CD4-positive, alpha-beta T cell treated with Interleukin-2 at 100 ng/mL for 4 hours (primary cell): ENCODE results near the gene SOCS7.

ENCODE experiments used
- DNase-seq: peaks from one replicate; pipeline ENCODE4 v3.0.0-alpha.2; 2020; ENCODE audit warnings: low spot score

Gene SOCS7

DNA sequence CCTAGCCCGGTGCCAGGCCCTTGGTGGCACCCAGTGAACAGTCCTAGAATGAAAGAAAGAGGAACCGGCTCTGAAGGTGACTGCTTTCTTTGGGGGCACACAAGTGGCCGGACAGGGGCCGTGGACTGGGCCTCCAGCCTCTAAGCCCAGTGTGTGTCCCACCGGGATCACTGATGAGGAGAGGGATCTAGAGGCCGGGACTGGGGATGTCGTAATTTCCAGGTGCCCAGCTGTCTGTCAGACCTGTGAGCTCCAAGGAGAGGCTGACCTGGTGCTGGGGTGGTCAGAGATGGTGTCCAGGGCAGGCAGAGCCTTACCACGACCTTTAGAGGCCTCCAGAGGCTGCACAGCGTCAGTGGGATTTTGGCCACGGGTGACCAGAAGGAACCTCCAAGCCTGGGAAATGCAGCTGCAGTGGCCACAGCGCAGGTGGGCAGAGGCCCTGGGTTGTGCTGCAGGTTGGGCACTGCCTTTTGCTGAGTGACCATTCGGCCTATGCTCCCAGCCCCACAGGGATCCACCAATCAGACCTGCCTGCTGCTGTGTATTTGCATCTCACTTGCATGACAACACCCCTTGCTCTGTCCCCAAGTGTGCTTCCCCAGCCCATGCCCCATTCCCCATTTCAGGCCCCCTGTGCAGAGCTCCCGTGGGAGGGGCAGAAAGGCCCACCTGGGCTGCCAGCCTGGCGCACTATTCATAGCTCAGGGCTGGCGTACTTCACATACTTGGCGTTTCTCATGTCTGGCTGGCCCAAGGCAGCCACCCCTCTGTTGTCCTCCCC lies 89.2 kb downstream of the SOCS7 start:
- DNase-seq = no peak

DNA sequence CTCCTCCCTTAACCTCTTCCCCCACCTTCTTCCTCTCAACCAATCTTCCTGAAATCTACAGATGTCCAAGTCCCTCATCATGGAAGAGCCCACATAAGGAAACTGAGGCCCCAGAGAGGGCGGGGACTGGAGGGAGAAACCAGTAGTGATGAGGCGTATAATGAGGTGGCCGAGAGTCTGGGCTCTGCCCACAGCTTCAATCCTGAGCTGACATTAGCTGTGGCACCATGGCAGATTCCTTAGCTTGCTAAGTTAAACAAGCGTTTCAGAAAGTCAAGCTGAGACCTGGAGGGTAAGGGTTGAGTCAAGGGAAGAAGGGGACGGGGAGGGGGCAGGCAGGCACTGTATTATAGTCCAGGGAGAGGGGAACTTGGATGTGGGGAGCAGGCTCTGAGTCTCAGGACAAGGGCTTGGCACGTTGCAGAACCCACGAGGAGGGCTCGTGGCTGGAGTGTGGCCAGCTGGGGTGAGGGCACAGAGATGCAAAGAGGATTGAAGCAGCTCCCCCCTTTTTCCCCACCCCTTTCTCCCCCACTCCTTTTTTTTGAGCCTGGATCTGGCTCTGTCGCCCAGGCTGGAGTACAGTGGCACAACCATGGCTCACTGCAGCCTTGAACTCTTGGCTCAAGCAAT lies 89.9 kb downstream of the SOCS7 start:
- no peak for DNase-seq

DNA sequence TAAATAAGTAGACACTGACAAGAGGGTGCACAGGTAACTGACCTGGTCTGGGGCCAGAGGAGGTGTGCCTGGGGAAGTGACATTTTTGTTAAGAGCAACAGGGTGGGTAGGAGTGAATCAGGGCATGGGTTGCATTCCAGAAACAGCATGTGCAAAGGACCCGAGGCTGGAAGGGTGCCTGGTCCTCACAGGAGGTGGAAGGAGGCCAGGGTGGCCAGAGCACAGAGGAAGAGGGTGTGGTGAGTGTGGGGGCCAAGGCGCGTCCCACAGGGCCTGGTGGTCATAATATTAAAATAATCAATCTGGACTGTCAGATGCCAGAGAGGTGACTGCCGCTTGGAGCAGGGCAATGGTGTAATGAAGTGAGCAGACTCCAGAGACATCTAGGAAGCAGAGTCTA lies 90.9 kb downstream of the SOCS7 start:
- DNase-seq = no peak

DNA sequence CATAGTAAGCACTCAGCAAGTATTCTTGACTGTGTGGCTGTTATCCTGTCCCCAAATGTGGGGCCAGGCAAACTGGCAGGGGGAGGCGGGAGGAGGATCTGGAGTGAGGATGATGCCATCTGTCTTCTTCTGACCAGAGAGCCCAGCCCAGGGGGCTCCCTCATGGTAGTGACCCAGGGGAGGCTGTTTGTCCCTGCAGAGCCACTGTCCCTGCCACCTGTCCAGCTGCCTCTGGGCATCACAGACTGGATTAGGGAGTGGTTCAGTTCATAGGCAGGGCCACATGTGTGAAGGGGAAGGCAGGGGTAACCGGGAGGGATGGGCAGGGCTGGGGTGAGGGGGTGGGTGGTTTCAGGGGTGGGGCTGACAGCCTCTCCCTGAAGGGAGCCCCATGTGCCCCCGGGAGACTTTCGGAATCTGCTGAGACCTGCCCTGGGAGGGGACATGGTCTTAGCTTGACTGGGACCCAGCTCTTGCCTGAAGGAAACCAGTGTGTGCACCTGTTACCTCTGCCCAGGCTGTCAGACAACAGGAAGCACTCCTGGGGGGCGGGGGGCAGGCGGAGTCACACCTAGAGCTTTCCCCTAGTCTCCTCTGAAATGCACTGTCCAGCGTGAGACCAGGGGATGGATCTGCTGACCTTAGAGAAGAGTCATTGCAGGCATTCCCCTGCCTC lies 91.8 kb downstream of the SOCS7 start:
- DNase-seq = no peak

DNA sequence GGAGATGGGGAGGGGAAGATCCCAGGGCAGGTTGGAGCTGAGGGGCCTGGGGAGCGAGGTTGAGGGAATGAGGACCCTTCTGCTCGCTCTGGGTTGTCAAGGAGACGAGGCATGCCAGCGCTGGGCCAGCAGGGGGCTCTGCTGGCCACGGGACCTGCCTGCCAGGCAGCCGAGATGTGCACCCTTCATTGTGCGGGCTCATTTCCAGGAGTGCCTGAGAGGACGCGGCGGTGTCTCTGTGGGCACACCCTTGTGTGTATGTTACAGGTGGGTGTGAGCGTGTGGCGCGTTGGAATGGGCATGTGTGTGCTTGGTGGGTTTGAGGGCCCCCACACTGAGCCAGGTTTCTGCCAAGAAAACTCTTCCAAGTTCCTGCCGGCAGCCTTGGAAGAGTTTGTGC lies 92.5 kb downstream of the SOCS7 start:
- peak; percentile 44 for DNase-seq

DNA sequence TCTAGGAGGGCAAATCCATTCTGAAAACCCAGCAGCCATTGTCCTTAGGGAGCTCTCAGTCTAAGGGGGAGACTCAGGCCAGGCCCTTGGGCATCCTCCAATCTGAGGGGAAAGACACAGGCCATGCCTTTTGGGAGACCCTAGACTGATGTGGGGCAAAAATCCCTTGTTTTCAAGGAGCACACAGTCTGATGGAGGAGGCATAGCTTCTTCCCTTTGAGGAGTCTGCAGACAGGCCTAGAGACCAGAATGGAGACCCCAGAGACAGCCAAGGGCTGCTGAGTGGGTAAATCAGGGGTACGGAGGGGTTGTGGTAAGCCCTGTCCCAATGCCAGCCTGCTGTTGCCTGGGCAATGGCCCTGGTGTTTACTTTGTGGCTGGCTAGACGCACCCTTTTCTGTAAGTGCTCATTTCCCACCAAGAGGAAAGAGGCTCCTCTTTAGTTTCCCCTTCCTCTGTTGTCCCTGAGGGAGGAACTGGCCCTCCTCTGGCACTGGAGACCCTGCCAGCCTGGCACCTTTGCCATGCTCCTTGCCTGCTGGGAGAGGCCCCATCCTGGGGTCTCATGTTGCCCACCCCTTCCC lies 96.0 kb downstream of the SOCS7 start:
- no peak for DNase-seq

DNA sequence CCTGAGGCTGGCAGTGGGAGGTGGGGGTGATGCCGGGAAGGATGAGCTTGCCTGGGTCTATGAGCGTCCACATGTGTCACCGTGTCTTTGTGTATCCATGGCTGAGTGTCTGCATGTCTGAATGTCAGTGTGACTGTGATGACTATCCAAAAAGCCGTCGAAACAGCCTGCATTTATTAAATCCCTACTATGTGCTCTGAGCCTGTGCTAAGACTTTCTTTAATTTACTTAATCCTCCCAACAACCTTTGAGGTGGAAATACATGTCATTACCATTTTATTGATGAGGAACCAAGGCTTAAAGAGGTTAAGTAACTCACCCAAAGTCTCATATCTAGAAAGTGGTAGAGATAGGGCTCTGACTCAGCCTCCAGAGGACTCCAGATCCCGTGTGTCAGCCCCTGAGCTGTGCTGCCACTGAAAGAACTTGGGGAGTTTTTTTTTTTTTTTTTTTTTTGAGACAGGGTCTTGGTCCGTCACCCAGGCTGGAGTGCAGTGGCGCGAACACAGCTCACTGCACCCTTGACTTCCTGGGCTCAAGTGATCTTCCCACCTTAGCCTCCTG lies 96.6 kb downstream of the SOCS7 start:
- no peak for DNase-seq

DNA sequence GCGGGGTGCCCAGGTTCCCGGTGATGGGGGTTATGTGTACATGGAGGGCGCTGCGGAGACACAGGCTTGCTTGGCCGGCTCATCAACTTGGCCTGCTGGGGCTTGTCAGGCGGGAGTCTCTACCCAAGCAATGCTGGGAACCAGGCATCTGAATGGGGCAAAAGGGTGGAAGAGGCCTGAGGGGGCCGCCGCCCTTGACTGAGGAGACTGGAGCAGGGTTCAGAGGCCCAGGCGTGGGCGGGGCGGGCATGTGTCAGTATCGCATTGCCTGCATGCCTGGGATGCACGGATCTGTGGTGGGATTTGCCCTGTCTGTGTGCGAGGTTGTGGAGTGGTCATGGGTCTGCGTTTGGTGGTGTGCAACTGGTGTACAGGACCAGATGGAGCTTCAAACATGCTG lies 97.7 kb downstream of the SOCS7 start:
- DNase-seq = no peak

DNA sequence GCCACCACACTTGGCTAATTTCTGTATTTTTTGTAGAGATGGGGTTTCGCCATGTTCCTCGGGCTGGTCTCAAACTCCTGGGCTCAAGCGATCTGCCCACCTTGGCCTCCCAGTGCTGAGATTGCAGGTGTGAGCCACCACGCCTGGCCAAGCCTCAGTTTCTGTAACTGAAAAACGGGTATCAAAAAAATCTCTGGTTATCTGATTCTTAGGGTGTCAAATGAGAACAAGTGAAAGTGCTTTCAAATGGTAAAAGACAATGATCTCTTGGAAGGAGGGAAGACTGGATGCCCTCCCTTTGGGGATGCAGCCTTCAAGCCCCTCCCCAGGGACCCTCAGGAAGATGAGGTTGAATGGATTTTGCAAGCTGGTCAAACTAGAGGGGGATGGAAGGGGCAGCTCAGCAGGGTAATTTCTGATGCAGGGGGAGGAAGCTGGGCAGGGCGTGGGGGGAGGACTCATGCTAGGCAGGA lies 98.9 kb downstream of the SOCS7 start:
- DNase-seq = no peak

DNA sequence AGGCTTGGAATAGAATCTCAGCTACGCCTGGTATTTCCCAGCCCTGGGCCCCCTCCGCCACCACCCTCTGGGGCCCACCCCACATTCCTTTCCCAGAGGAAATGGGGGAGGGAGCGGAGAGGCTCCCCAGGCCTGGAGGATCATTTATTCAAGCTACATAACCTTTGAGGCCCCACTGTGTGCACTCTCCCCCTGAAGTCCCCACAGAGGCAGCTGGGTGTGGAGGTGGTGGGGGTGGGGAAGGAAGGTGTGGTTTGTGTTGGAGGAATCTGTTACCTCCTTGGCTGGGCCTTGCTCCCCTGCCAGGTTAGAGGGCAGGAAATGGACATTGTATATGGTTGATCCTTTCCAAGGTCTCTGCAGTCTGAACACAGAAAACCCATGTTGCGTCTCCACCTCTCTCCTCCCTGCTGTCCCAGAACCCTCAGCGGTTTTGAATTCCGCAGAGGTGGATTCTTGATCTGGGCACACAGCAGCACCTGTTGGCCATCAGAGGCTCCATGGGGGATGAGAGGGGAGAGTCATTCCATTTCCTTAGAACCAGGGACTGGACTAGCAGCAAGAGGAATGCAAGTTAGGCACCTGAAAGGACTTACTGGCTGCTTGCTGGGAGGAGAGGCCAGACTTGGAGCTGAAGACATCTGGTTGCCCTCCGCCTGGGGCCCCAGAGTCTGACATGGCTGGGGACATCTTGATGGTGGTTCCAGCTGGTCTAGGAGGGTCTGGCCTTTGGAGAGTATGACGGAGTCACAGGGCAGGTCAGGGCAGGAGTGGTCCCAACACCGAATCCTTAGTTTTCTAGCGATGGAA lies 99.6 kb downstream of the SOCS7 start:
- no peak for DNase-seq

DNA sequence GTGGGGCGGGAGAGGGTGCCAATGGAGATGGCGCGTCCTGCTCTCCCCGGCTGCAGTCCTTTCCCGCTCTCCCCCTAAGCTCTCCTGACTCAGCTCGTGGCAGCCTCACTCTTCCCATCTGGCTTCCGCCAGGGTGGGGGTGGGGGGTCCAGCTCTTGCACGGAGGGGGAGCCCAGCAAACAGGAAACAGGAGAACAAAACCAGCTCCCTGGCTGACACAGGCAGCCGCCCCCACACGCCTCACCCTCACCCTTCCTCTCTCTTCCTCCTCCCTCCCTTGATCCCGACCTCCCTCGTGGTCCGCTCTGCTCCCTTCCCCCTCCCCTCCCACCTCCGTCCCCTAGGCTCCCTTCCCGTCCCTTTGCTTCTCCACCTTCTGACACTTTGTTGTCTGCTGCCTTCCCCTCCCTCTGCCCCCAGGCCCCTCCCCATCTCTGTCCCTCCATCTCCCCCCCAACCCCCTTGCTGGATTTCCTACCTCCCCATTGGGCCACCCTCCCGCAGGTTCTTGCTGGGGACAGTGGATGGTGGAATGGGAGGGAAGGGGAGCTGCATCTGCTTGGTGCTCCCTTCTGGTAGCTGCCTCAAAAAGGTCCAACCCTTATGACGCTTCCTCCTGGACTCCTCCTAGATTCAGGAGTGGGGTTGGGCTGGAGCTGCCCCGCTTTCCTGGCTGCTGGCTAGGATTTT lies 100.3 kb downstream of the SOCS7 start:
- DNase-seq = no peak

DNA sequence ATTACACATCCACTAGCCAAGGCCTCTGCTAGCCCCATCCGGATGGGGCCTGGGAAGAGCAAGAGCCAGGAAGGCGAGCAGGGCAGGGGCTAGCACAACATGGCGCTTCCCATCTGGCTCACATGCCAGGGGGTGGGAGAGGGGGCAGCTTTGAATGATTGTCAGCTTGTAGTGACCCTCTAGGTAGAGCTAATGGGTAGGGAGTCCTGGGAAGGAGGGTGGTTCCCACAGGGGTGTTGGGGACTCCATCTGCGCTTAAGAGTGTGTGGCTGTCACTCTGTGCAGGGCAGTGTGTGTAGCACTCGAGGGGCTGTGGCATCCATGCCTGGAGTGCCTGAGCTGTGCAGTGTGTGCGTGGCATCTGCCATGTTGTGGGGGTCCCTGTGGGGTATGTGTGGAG lies 101.1 kb downstream of the SOCS7 start:
- DNase-seq = no peak

DNA sequence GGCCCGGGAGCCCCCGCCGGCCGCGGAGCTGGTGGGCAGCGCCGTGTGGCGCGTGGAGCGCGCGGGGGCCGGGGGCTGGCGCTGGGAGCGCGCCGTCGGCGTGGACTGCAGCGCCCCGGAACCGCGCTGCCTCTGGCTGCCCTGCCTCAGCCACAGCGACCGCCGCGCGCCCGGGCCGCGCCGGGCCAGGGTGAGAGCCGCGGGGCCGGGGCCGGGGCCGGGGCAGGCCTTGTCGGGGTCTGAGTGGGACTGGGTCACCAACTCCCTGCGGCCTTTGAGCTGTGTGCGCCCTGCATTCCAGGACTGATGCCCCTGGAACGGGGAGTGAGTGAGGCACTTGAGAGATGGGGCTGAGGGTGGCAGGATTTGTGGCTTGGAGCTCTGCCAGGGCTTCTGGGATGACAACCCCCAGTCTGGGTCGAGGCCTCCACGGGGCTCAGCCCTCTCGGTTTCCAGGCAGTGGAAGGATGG lies 102.3 kb downstream of the SOCS7 start:
- DNase-seq = no peak

DNA sequence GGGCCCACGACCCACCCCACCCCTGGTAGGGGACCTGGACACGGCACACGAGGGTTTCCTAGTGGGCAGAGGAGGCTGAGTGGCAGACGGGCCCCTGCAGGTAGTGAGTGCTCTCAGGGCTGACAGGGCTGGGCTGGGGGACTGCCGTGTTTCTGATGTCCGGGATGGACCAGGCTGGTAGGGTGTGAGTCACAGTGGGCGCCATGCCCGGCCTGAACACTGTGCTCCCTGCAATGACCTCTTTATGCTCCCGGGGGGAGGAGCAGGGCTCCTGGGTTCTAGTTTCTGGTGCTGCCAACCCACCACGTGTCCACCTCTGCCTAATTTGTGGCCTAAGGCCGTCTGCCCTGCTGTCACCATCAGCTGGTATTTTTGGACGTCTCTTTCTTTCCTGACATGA lies 102.9 kb downstream of the SOCS7 start:
- no peak for DNase-seq
